ENCODE results near the gene GNG4. TPM values are rescaled to one million over a fixed set of nuclear protein-coding genes. Genes with fewer than 3 reads are reported as not detected.
"Not testable (repeated sequence)": the region's sequence is repeated elsewhere in the genome, so short reads cannot be mapped to it uniquely, and the experiment has no call there.

The GNG4 gene
- total RNA-seq, 4 donors from 2014 or later: 0.42 to 6.3 (median 0.98) TPM; not detected in 1

DNA sequence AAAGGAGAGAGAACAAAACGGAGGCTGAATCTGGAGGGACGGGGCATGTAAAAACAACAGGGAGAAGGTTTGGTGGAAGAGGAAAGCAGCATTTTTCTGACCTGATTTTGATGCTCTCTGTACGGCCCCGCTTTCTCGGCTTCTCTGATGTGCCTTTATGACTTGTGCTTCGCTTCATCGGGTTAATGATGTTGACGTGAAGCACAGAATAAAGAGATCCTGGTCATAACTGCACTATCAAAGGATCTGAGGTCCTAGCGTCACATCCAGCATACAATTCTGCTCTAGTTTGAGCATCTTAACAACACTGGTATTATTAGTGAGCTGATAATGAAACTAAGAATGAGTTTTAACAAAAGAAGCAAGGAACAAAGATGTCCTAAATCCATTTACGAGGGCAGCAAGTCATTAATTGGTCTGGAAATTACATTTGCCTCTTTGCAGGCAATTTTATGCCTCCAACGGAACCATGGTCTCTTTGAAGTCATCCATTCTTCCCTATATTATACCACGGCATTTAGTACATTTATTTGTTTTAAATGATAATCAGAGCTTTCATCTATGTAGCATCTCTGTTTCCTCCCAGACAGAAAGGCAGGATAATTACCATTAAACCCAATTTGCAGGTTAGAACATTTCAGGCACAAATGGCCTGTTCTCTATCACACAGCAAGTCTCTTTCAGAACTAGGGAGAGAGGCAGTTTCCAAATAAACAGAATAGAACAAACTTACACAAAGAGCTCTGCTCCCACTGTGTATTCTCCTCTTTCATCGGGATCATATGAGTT is 100.0 kb downstream of the GNG4 start:
- Histone ChIP-seq H3K27me3 (peaks cover 0 to 13% of the 10 kb centered on the region in 2 donors), H3K9me3 (no peaks in the 10 kb centered on the region), H3K4me1 (no peaks in the 10 kb centered on the region), H3K27ac (no peak overlapping the region), H3K36me3 (no peaks in the 10 kb centered on the region), H3K4me3 (no peak overlapping the region)
- WGBS, 2 donors: 35 to 39% methylated on average over 13 of the region's 13 CpGs
- DNase-seq (ENCODE audit: low spot score in 2 of 2): no peak
- no peak for TF ChIP-seq CTCF (IDR thresholded peaks at IDR 0.05)

DNA sequence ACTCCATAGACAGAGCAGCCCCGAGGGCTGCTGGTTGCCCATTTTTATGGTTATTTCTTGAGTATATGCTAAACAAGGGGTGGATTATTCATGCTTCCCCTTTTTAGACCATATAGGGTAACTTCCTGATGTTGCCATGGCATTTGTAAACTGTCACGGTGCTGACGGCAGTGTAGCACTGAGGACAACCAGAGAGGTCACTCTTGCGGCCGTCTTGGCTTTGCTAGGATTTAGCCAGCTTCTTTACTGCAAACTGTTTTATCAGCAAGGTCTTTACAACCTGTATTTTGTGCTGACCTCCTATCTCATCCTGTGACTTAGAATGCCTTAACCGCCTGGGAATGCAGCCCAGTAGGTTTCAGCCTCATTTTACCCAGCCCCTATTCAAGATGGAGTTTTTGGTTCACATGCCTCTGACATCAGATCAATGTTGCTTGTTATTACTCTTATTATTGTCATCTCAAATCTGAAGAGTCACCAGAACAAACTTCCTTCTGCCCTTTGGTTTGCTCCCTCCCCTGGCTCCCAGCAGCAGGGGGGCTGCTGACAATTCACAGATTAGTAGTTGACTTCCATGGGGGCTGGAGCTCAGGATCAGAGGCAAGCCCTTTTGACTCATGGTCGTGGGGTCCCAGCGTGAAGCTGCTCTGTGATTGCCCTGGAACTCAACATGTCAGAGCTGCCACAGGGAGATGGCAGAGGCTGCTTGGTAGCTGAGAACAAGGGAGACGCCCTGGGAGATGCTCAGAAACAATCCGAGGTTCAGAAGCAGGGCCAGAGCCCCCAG is 103.0 kb downstream of the GNG4 start:
- H3K27ac ChIP-seq; DNase-seq (ENCODE audit: low spot score in 2 of 2); H3K4me3 ChIP-seq; H3K9me3 ChIP-seq; H3K4me1 ChIP-seq; H3K36me3 ChIP-seq: not testable (repeated sequence)
- peaks cover 0 to 13% of the 10 kb centered on the region in 2 donors for H3K27me3 ChIP-seq
- 45% methylated on average over 10 of the region's 10 CpGs for WGBS, 2 donors

GRCh38 chr1:235545292-235545930 is 104.2 kb downstream of the GNG4 start:
- no peak for DNase-seq (ENCODE audit: low spot score in 2 of 2)
- peaks cover 0 to 13% of the 10 kb centered on the region in 2 donors for H3K27me3 ChIP-seq
- TF ChIP-seq CTCF (IDR thresholded peaks at IDR 0.05) (no peak), POLR2A (IDR thresholded peaks at IDR 0.05) (no peak), EP300 (IDR thresholded peaks at IDR 0.05) (no peak)
- H3K27ac ChIP-seq: no peak overlapping the region
- H3K9me3 ChIP-seq: no peaks in the 10 kb centered on the region
- no peak overlapping the region for H3K4me3 ChIP-seq
- no peaks in the 10 kb centered on the region for H3K36me3 ChIP-seq
- WGBS, 2 donors: 85 to 90% methylated on average over 9 of the region's 9 CpGs
- H3K4me1 ChIP-seq: no peaks in the 10 kb centered on the region

DNA sequence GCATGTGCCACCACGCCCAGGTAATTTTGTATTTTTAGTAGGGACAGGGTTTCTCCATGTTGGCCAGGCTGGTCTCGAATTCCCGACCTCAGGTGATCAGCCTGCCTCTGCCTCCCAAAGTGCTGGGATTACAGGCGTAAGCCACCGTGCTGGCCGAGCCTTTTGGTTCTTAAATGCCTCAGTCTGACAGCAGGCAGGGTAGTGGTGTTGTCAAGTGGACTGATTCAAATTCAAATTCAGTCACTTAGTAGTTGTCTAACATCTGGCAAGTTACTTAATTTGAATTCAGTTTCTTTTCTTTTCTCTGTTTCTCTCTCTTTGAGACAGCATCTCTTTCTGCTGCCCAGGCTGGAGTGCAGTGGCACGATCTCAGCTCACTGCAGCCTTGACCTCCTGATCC is 106.7 kb downstream of the GNG4 start:
- not testable (repeated sequence) for DNase-seq (ENCODE audit: low spot score in 2 of 2); H3K9me3 ChIP-seq; H3K4me1 ChIP-seq; H3K36me3 ChIP-seq; H3K4me3 ChIP-seq; H3K27ac ChIP-seq
- H3K27me3 ChIP-seq: peaks cover 0 to 13% of the 10 kb centered on the region in 2 donors
- WGBS, 2 donors: 76 to 83% methylated on average over 7 of the region's 7 CpGs

- no peaks in the 10 kb centered on the region for H3K36me3 ChIP-seq
- H3K27ac ChIP-seq: no peak overlapping the region
- H3K27me3 ChIP-seq: no peaks in the 10 kb centered on the region
- TF ChIP-seq EP300 (IDR thresholded peaks at IDR 0.05) (no peak), POLR2A (IDR thresholded peaks at IDR 0.05) (no peak), CTCF (IDR thresholded peaks at IDR 0.05) (no peak)
- H3K4me3 ChIP-seq: no peak overlapping the region
- no peaks in the 10 kb centered on the region for H3K9me3 ChIP-seq
- 76 to 81% methylated on average over 8 of the region's 8 CpGs for WGBS, 2 donors
- H3K4me1 ChIP-seq: no peaks in the 10 kb centered on the region
- DNase-seq (ENCODE audit: low spot score in 2 of 2): no peak
Measured at GRCh38 chr1:235533476-235534168, 116.0 kb downstream of the GNG4 start.

Measured in tibial nerve (tissue), 4 donors.